Calu3 (cell line): ENCODE measurements around the gene SLC26A8. TPM values are rescaled to one million over a fixed set of nuclear protein-coding genes. Genes with fewer than 3 reads are reported as not detected.
"Not testable (repeated sequence)": the region's sequence is repeated elsewhere in the genome, so short reads cannot be mapped to it uniquely, and the experiment has no call there.

Experiments
- BruUV-seq: library from RNA; stranded (reverse); fragments of 400-500 nt; replicated peaks from 2 replicates; lab custom pipeline; 2021; lab: Mats Ljungman, UMichigan
- CTCF ChIA-PET: fragments of 300-600 bp; sonication (Branson Sonifier 250); formaldehyde crosslinking; loops from one replicate; lab custom pipeline; 2022; ENCODE audit warnings: antibody characterized with exemption; lab: Charles Lee
- DNase-seq: peaks from one replicate; pipeline ENCODE4 v3.0.0; 2022
- H3K27ac Mint-ChIP-seq: one replicate; pipeline ENCODE4 v1.8.0; 2022; ENCODE audit warnings: mixed read lengths; ENCODE audit not compliant: unreplicated experiment
- H3K27me3 Mint-ChIP-seq: one replicate; pipeline ENCODE4 v1.8.0; 2022; ENCODE audit warnings: mixed read lengths; ENCODE audit not compliant: unreplicated experiment
- H3K36me3 Mint-ChIP-seq: one replicate; pipeline ENCODE4 v1.8.0; 2022; ENCODE audit warnings: mild to moderate bottlenecking, moderate library complexity, mixed read lengths; ENCODE audit not compliant: insufficient read depth, unreplicated experiment
- H3K4me1 Mint-ChIP-seq: one replicate; pipeline ENCODE4 v1.8.0; 2022; ENCODE audit warnings: mild to moderate bottlenecking, low read depth, mixed read lengths; ENCODE audit not compliant: unreplicated experiment
- H3K4me3 Mint-ChIP-seq: one replicate; pipeline ENCODE4 v1.8.0; 2022; ENCODE audit warnings: mild to moderate bottlenecking, low read depth, moderate library complexity, mixed read lengths; ENCODE audit not compliant: unreplicated experiment
- H3K9me3 Mint-ChIP-seq: one replicate; pipeline ENCODE4 v1.8.0; 2022; ENCODE audit warnings: low read depth, mixed read lengths; ENCODE audit not compliant: unreplicated experiment
- intact Hi-C: fragments of 100-400 bp; cut with micrococcal nuclease; formaldehyde crosslinking; loops from one replicate; pipeline ENCODE4 v1.10.0; 2022; ENCODE audit not compliant: unreplicated experiment
- total RNA-seq: library from RNA; stranded (reverse); gene quantifications from 2 replicates; pipeline ENCODE4 v1.2.3, GENCODE V29; 2022
- TF ChIP-seq, protein P1 (sequence below): fragments of 200-600 bp; IDR thresholded peaks from one replicate; pipeline ENCODE4 v1.8.0; 2022; ENCODE audit warnings: antibody characterized with exemption; ENCODE audit not compliant: unreplicated experiment

The SLC26A8 gene
- total RNA-seq, 1 experiment from 2014 or later: not detected

DNA sequence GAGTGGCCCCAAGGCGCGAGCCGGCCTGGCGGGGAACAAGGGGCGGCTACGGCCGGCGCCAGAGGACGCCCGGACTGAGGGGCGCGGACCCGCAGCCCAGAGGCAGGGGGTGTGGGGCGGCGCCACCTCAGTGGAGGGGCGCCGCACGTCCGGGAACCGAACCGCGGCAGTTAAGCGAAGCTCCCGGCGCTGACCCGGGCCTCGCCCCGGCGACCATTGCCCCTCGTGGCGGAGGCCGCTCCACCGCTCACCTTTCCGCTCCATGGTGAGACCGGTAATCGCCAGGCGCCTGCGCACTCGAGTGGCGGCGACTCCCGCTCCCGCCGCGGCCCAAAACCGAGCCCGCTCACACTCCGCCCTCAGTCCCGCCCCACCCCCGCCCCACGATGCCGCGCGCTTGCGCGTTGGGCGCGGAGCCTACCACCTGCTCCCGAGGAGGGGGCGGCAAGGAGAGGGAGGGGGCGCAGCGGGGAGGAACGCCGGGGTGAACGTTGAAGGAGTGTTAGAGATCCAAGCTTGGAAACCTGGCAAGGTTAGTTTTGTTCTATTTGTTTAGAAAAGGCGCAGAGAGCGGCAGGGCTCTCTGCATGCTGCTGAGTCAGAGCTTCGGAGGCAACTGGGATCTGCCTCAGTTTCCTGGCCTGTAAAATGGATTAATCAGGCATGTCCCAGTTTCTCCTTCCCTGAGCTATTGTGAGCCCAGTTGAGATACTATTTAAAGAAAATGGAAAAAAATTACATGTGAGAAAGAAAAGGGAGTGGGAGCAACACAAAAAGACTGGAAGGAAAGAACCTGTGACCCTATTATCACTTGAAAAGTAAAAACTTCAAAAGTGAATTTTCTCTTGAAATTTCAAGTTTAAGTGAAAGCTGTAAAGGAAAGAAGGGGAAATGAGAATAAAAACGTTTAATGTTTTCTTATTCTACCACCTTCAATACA is 103.4 kb downstream of the SLC26A8 start, which contains the start of gene SRPK1:
TSS of gene SRPK1 (minus strand) at position 306 of the 940 bp plus-strand sequence. CDS start at position 264, 42 bp downstream.
- H3K4me3 Mint-ChIP-seq: peak within 1 kb of the TSS; percentile 95
- CTCF ChIA-PET: interaction anchor here (0.7 to 0.9 kb wide), 2 partner anchors 64 to 252 kb away, joined by 3 read pairs; no protein-coding TSS in a partner anchor
- TF ChIP-seq, protein P1, sequence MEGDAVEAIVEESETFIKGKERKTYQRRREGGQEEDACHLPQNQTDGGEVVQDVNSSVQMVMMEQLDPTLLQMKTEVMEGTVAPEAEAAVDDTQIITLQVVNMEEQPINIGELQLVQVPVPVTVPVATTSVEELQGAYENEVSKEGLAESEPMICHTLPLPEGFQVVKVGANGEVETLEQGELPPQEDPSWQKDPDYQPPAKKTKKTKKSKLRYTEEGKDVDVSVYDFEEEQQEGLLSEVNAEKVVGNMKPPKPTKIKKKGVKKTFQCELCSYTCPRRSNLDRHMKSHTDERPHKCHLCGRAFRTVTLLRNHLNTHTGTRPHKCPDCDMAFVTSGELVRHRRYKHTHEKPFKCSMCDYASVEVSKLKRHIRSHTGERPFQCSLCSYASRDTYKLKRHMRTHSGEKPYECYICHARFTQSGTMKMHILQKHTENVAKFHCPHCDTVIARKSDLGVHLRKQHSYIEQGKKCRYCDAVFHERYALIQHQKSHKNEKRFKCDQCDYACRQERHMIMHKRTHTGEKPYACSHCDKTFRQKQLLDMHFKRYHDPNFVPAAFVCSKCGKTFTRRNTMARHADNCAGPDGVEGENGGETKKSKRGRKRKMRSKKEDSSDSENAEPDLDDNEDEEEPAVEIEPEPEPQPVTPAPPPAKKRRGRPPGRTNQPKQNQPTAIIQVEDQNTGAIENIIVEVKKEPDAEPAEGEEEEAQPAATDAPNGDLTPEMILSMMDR: no peak
- H3K27ac Mint-ChIP-seq: peak within 1 kb of the TSS; percentile 92
- H3K4me1 Mint-ChIP-seq: peaks cover 35% of the 10 kb centered on the region
- no peaks in the 10 kb centered on the region for H3K9me3 Mint-ChIP-seq
- no peaks in the 10 kb centered on the region for H3K27me3 Mint-ChIP-seq
- DNase-seq: peak; percentile 93
- intact Hi-C loops: loop anchor here (5.0 kb wide), 1 partner anchor 106 kb away; the partner anchor contains the start of gene MAPK14
- H3K36me3 Mint-ChIP-seq: peaks cover 47% of the 10 kb centered on the region
- no TSS peak for BruUV-seq

DNA sequence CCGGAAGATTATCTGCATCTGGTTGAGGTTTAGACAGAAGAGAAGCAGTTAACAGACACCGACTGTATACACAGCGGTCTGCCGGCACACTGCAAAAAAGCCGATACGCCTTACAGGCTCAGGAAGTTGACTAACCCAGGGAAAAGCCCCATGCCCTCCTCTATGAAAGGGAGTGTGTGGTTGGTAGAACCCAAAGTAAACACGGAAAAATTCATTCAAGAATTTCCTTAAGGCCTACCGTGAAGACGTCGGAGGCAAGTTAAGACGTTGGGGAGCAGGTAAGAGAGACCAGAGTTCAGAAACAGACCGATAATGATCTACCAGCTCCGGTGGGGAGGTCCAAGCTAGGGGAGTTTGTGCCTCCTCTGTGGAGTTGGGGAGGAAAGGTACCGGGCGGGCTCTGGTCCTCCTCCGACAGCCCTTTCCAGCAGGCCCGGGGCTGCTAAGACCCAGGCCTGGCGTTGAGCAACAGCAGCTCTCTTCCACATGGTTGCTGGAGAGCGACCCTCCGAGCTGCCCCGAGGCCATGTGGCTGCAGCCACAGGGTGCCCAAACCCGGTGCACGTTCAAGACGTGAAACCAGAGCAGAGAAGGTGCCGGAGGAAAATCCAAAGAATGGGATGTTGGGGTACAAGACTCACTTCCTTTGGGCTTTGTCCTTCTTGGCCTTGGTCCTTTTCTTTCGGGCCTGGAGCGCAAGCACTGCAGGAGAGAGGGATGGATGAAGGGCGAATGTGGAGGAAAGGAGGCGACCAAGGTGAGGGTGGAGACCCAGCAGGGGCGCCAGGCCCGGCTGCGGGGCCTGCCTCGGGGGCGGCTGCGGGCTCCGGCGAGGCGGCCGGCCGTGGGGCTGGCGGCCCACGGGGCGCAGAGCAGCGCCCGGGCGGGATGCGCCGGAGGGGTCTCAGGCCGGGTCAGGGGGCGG is 104.4 kb downstream of the SLC26A8 start:
- H3K36me3 Mint-ChIP-seq: peaks cover 52% of the 10 kb centered on the region
- CTCF ChIA-PET: no interaction called here
- H3K4me1 Mint-ChIP-seq: peaks cover 35% of the 10 kb centered on the region
- H3K9me3 Mint-ChIP-seq: no peaks in the 10 kb centered on the region
- H3K4me3 Mint-ChIP-seq: peak overlapping the region; percentile 95
- TF ChIP-seq, protein P1: no peak
- DNase-seq: peak; percentile 67
- intact Hi-C loops: loop anchor here (5.0 kb wide), 1 partner anchor 107 kb away; the partner anchor contains the start of gene MAPK14
- no peaks in the 10 kb centered on the region for H3K27me3 Mint-ChIP-seq
- no TSS peak for BruUV-seq
- peak overlapping the region; percentile 92 for H3K27ac Mint-ChIP-seq

DNA sequence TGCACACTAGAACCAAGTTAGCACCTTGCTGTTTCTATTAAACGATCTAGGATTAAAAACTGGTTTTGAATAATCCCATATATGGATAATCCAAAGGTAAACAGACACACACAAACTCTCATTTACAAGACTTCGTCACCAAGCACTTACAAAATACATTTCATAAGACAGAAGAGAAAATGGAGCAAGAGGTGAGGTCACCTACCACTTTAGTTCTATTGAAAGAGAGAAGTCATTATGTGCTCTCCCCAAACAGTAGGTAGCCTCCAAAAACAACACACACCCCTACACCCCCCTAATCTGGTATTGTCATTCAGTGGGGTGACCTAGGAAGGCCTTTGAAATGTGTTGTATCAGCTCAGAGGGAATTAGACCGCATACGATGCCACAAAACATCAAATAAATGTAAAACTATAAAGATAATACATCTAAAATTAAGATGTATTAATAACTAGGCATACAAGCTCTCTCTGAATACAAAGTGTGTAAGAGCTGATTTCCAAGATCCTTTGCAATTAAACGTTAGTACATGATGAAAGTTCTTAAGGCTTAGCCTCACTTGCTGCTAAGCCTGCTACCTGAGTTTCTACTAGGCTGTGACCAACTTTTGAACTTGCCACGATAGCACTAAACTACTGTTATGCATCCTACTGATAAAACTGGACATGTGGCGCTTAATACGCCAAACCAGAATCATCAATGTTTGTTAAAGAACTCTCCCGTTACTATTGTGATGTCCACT is 105.2 kb downstream of the SLC26A8 start:
- TF ChIP-seq, protein P1: no peak
- H3K27me3 Mint-ChIP-seq: no peaks in the 10 kb centered on the region
- H3K4me1 Mint-ChIP-seq: peaks cover 35% of the 10 kb centered on the region
- TSS peak; percentile 45 for BruUV-seq
- no peaks in the 10 kb centered on the region for H3K9me3 Mint-ChIP-seq
- DNase-seq: no peak
- H3K36me3 Mint-ChIP-seq: peaks cover 61% of the 10 kb centered on the region
- intact Hi-C loops: no loop called here
- CTCF ChIA-PET: no interaction called here
- peak overlapping the region; percentile 95 for H3K4me3 Mint-ChIP-seq
- peak overlapping the region; percentile 92 for H3K27ac Mint-ChIP-seq

DNA sequence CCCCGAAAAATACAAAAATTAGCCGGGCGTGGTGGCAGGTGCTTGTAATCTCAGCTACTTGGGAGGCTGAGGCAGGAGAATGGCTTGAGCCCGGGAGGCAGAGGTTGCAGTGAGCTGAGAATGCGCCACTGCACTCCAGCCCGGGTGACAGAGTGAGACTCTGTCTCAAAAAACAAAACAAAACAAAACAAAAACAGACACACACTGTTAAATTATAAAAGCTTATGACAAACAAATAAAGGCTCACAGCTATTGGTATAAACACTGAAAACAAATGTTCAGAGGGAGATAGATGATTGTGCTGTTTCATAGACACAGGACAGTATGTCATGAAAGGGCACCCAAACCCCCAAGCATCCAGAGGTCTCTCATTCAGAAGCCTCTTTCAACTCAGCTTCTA is 107.5 kb downstream of the SLC26A8 start:
- H3K27me3 Mint-ChIP-seq, H3K27ac Mint-ChIP-seq, BruUV-seq, intact Hi-C loops, DNase-seq, H3K9me3 Mint-ChIP-seq, H3K4me3 Mint-ChIP-seq: not testable (repeated sequence)
- CTCF ChIA-PET: interaction anchor here (0.7 kb wide), 1 partner anchor 131 kb away, joined by 3 read pairs; no protein-coding TSS in a partner anchor
- Mint-ChIP-seq H3K36me3 (peaks cover 79% of the 10 kb centered on the region), H3K4me1 (peaks cover 25% of the 10 kb centered on the region)
